Immature natural killer cell (primary cell): ENCODE results near the gene TRIM54. TPM values are rescaled to one million over a fixed set of nuclear protein-coding genes. Genes with fewer than 3 reads are reported as not detected.
A peak's percentile ranks its signal among the peaks of the same experiment; 100 is the strongest.
"Not testable (repeated sequence)": the region's sequence is repeated elsewhere in the genome, so short reads cannot be mapped to it uniquely, and the experiment has no call there.

Experiments used
- DNase-seq, 3 donors: peaks; one replicate each; pipeline ENCODE4 v3.0.0; 2022; ENCODE audit warnings: mixed read lengths in 1 of 3
- H3K27ac Mint-ChIP-seq, 6 donors: one replicate each; pipeline ENCODE4 v1.8.0; 2020; ENCODE audit warnings: mixed read lengths in 6 of 6, mild to moderate bottlenecking in 5 of 6, inconsistent platforms in 4 of 6, moderate library complexity in 3 of 6
- H3K27me3 Mint-ChIP-seq, 3 donors: one replicate each; pipeline ENCODE4 v1.8.0; 2020 to 2021; ENCODE audit warnings: low read depth in 3 of 3, mild to moderate bottlenecking in 3 of 3, mixed read lengths in 3 of 3, moderate library complexity in 3 of 3, inconsistent platforms in 1 of 3
- H3K36me3 Mint-ChIP-seq, 3 donors: one replicate each; pipeline ENCODE4 v1.8.0; 2020; ENCODE audit warnings: mixed read lengths in 3 of 3, inconsistent platforms in 2 of 3, mild to moderate bottlenecking in 2 of 3
- H3K4me1 Mint-ChIP-seq, 2 donors: one replicate each; pipeline ENCODE4 v1.8.0; 2020; ENCODE audit warnings: inconsistent platforms in 2 of 2, mild to moderate bottlenecking in 2 of 2, mixed read lengths in 2 of 2, moderate library complexity in 1 of 2
- H3K4me3 Mint-ChIP-seq, 5 donors: one replicate each; pipeline ENCODE4 v1.8.0; 2020; ENCODE audit warnings: mild to moderate bottlenecking in 5 of 5, mixed read lengths in 5 of 5, inconsistent platforms in 3 of 5, moderate library complexity in 3 of 5
- H3K9me3 Mint-ChIP-seq, 6 donors: one replicate each; pipeline ENCODE4 v1.8.0; 2020; ENCODE audit warnings: mild to moderate bottlenecking in 6 of 6, mixed read lengths in 6 of 6, inconsistent platforms in 4 of 6, moderate library complexity in 3 of 6
- polyA plus RNA-seq, 3 donors: library from polyadenylated mRNA; unstranded; fragments of 300-500 nt; fragmentation: Illumina TruSeq; gene quantifications; one replicate each; pipeline ENCODE4 v1.2.3, GENCODE V29; 2021

Gene TRIM54
- polyA plus RNA-seq, 3 donors from 2014 or later = 0.12 to 0.49 (median 0.48) TPM

- Mint-ChIP-seq H3K27ac (peak overlapping the region in 1 of 6 donors; percentile 62), H3K27me3 (peaks cover 6 to 12% (median 7%) of the 10 kb centered on the region in 3 donors), H3K4me1 (peaks cover 51 to 72% of the 10 kb centered on the region in 2 donors)
- not testable (repeated sequence) for DNase-seq, H3K9me3 Mint-ChIP-seq, H3K4me3 Mint-ChIP-seq, H3K36me3 Mint-ChIP-seq
Measured at GRCh38 chr2:27353386-27353761, 71.1 kb downstream of the TRIM54 start.

GRCh38 chr2:27353762-27354596 lies 71.8 kb downstream of the TRIM54 start:
- no peak for DNase-seq
- no peaks in the 10 kb centered on the region for H3K36me3 Mint-ChIP-seq
- H3K27me3 Mint-ChIP-seq = peaks cover 6 to 12% (median 7%) of the 10 kb centered on the region in 3 donors
- H3K9me3 Mint-ChIP-seq = no peaks in the 10 kb centered on the region
- H3K4me1 Mint-ChIP-seq = peaks cover 54 to 76% of the 10 kb centered on the region in 2 donors
- H3K27ac Mint-ChIP-seq = peak overlapping the region in 3 of 6 donors; percentile 5 to 62 (median 50)
- H3K4me3 Mint-ChIP-seq = peak overlapping the region in 4 of 5 donors; percentile 30 to 38 (median 36)

GRCh38 chr2:27354597-27354927 lies 72.3 kb downstream of the TRIM54 start:
- no peaks in the 10 kb centered on the region for H3K9me3 Mint-ChIP-seq
- H3K4me1 Mint-ChIP-seq = peaks cover 52 to 71% of the 10 kb centered on the region in 2 donors

GRCh38 chr2:27356056-27356381 lies 73.8 kb downstream of the TRIM54 start:
- Mint-ChIP-seq H3K4me3 (peak overlapping the region; percentile 92 to 100 (median 98)), H3K27me3 (peaks cover 6 to 12% (median 7%) of the 10 kb centered on the region in 3 donors), H3K9me3 (no peaks in the 10 kb centered on the region), H3K4me1 (peaks cover 48 to 63% of the 10 kb centered on the region in 2 donors), H3K36me3 (no peaks in the 10 kb centered on the region), H3K27ac (peak overlapping the region; percentile 94 to 100 (median 98))
- no peak for DNase-seq

More at GRCh38 chr2:27354597-27354927, 72.3 kb downstream of the TRIM54 start:
- no peak for DNase-seq
- Mint-ChIP-seq H3K36me3 (no peaks in the 10 kb centered on the region), H3K27me3 (peaks cover 6 to 12% (median 7%) of the 10 kb centered on the region in 3 donors), H3K4me3 (peak overlapping the region in 3 of 5 donors; percentile 38 to 100 (median 38)), H3K27ac (peak overlapping the region in 4 of 6 donors; percentile 5 to 100 (median 55))

- Mint-ChIP-seq H3K27me3 (peaks cover 6 to 12% (median 7%) of the 10 kb centered on the region in 3 donors), H3K36me3 (no peaks in the 10 kb centered on the region), H3K4me1 (peaks cover 47 to 62% of the 10 kb centered on the region in 2 donors)
Measured at GRCh38 chr2:27356382-27357181, 74.4 kb downstream of the TRIM54 start, which contains the start of gene GTF3C2. Gene GTF3C2 (minus strand): TSS chr2:27356764. CDS start chr2:27343554, 13,210 bp downstream.

More at GRCh38 chr2:27356382-27357181, 74.4 kb downstream of the TRIM54 start, which contains the start of gene GTF3C2:
- peak; percentile 94 for DNase-seq
- peak within 1 kb of the TSS; percentile 94 to 100 (median 98) for H3K27ac Mint-ChIP-seq
- peak within 1 kb of the TSS; percentile 92 to 100 (median 98) for H3K4me3 Mint-ChIP-seq
- no peaks in the 10 kb centered on the region for H3K9me3 Mint-ChIP-seq

Other genes starting within 250 kb of the TRIM54 start
- 10 to 100 TPM; 16.6 to 48.3 (median 17.6) TPM for gene TMEM214, start 249.5 kb upstream of the TRIM54 start, polyA plus RNA-seq
- gene AGBL5, start 230.8 kb upstream of the TRIM54 start, polyA plus RNA-seq = 10 to 100 TPM in 1 of 3 donors, 1 to 10 TPM in 2; 7.7 to 10.2 (median 8.9) TPM
- 100 to 1,000 TPM; 677 to 899 (median 681) TPM for gene OST4, start 210.8 kb upstream of the TRIM54 start, polyA plus RNA-seq
- 1 to 10 TPM in 1 of 3 donors, under 1 TPM in 2; 0.80 to 1.3 (median 0.92) TPM for gene EMILIN1, start 203.8 kb upstream of the TRIM54 start, polyA plus RNA-seq
- 1 to 10 TPM; 7.0 to 9.5 (median 8.4) TPM for gene KHK, start 195.7 kb upstream of the TRIM54 start, polyA plus RNA-seq
- not detected for gene CGREF1, start 163.3 kb upstream of the TRIM54 start, polyA plus RNA-seq
- 1 to 10 TPM in 2 of 3 donors, under 1 TPM in 1; 0.38 to 5.5 (median 1.5) TPM for gene ABHD1, start 158.6 kb upstream of the TRIM54 start, polyA plus RNA-seq
- gene PREB, start 147.8 kb upstream of the TRIM54 start, polyA plus RNA-seq = 100 to 1,000 TPM in 1 of 3 donors, 10 to 100 TPM in 2; 90.9 to 105 (median 94.2) TPM
- gene PRR30, start 143.0 kb upstream of the TRIM54 start, polyA plus RNA-seq = not detected
- not detected for gene TCF23, start 133.4 kb upstream of the TRIM54 start, polyA plus RNA-seq
- gene ATRAID, start 70.4 kb upstream of the TRIM54 start, polyA plus RNA-seq = 100 to 1,000 TPM; 264 to 391 (median 388) TPM
- 10 to 100 TPM in 2 of 3 donors, 1 to 10 TPM in 1; 5.3 to 15.1 (median 11.5) TPM for gene SLC5A6, start 70.2 kb upstream of the TRIM54 start, polyA plus RNA-seq
- gene CAD, start 65.1 kb upstream of the TRIM54 start, polyA plus RNA-seq = 10 to 100 TPM in 1 of 3 donors, 1 to 10 TPM in 2; 6.9 to 17.8 (median 8.5) TPM
- gene SLC30A3, start 19.4 kb upstream of the TRIM54 start, polyA plus RNA-seq = not detected
- gene DNAJC5G, start 7.0 kb upstream of the TRIM54 start, polyA plus RNA-seq = not detected
- under 1 TPM in 1 of 3 donors, not detected in 2; 0.66 TPM for gene UCN, start 26.0 kb downstream of the TRIM54 start, polyA plus RNA-seq
- 100 to 1,000 TPM; 101 to 276 (median 130) TPM for gene MPV17, start 40.7 kb downstream of the TRIM54 start, polyA plus RNA-seq
- 10 to 100 TPM; 22.1 to 43.7 (median 34.7) TPM for gene GTF3C2, start 74.3 kb downstream of the TRIM54 start, polyA plus RNA-seq
- gene EIF2B4, start 87.9 kb downstream of the TRIM54 start, polyA plus RNA-seq = 10 to 100 TPM; 21.3 to 33.1 (median 24.7) TPM
- 100 to 1,000 TPM; 236 to 321 (median 261) TPM for gene SNX17, start 88.2 kb downstream of the TRIM54 start, polyA plus RNA-seq
- gene ZNF513, start 98.3 kb downstream of the TRIM54 start, polyA plus RNA-seq = 1 to 10 TPM; 2.2 to 6.3 (median 2.7) TPM
- 100 to 1,000 TPM in 2 of 3 donors, 10 to 100 TPM in 1; 71.3 to 116 (median 104) TPM for gene PPM1G, start 127.2 kb downstream of the TRIM54 start, polyA plus RNA-seq
- gene NRBP1, start 146.2 kb downstream of the TRIM54 start, polyA plus RNA-seq = 100 to 1,000 TPM in 2 of 3 donors, 10 to 100 TPM in 1; 85.7 to 154 (median 147) TPM
- under 1 TPM in 1 of 3 donors, not detected in 2; 0.63 TPM for gene KRTCAP3, start 160.0 kb downstream of the TRIM54 start, polyA plus RNA-seq
- gene IFT172, start 207.3 kb downstream of the TRIM54 start, polyA plus RNA-seq = 1 to 10 TPM in 2 of 3 donors, under 1 TPM in 1; 0.76 to 8.4 (median 3.1) TPM
- not detected for gene FNDC4, start 212.8 kb downstream of the TRIM54 start, polyA plus RNA-seq
- not detected for gene GCKR, start 214.4 kb downstream of the TRIM54 start, polyA plus RNA-seq